ENCODE data around the gene UBB. TPM values are rescaled to one million over a fixed set of nuclear protein-coding genes. Genes with fewer than 3 reads are reported as not detected.

Gene UBB
- total and polyA plus RNA-seq, 9 of the 15 experiments (the other 6 are each of a cell fraction or from before 2014, with no cell fraction given), result 1,069 to 4,143 (median 1,696) TPM

DNA sequence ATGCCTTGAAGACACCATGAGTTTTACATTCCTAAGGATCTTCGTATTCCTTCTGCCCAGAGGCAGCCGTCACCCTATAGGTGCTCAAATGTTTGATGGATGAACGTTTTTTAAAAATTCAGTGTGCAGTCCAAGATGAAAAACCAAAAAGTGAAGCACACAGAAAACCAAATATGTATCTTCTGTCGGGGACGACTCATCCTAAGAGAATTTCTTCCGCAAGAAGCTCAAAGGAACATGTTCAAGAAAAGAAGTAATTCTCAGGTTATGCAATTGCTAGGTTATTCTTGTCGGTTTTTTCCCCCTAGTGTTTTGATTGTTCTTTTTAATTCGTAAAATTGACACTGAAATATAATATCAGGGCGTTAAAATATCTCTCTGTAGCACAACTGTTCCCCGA, 29.1 kb upstream of the UBB start (continued):
- TF ChIP-seq RBM14 (IDR thresholded peaks at IDR 0.05; ENCODE audit: borderline replicate concordance, insufficient read depth, low read depth, low read length), result no peak
- TF ChIP-seq HLTF (IDR thresholded peaks at IDR 0.05), result no peak
- no peak for TF ChIP-seq ZNF316 (IDR thresholded peaks at IDR 0.05)
- TF ChIP-seq ZNF57 (CRISPR knock-in tag; IDR thresholded peaks at IDR 0.05), result no peak
- TF ChIP-seq PURB (CRISPR knock-in tag; IDR thresholded peaks at IDR 0.05; ENCODE audit: low read depth), result no peak

DNA sequence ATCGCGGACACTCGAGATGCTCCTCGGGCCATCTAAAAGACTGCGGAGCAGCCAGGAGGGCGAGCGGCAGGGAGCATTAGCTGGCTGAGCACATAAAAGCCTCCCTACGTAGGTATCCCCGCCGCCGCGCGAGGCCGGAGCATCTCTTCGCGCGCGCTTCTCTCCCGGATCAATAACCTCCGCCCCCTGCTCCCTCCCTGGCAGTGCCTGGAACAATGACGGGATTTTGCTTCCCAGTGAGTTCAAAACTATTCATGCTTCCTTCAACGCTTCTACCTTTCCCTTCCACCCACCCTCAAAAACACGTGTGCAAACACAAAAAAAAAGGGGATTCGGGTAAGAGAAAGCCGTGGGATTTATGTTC, 28.6 kb upstream of the UBB start:
- Histone ChIP-seq H3K79me2 (ENCODE audit: control insufficient read depth, insufficient read depth, low read length) (peaks cover 33% of the 10 kb centered on the region), H3K9me1 (ENCODE audit: control insufficient read depth, insufficient read depth, low read length) (peaks cover 4% of the 10 kb centered on the region), H4K20me1 (replicated peaks; ENCODE audit: control insufficient read depth, insufficient read depth, low read length) (no peaks in the 10 kb centered on the region), H3K9me3 (replicated peaks; ENCODE audit: control insufficient read depth, insufficient read depth, low read depth, low read length) (no peaks in the 10 kb centered on the region), H3K9ac (ENCODE audit: insufficient read depth in 1 of 2, low read depth in 2 of 2, low read length in 2 of 2) (peak overlapping the region; percentile 87 to 93), H3K27ac (ENCODE audit: extremely low read depth, low read depth, low read length) (peak overlapping the region; percentile 90), H2AFZ (ENCODE audit: low read depth, low read length) (peak overlapping the region; percentile 78), H3K36me3 (ENCODE audit: control insufficient read depth, insufficient read depth, low read length) (peaks cover 26% of the 10 kb centered on the region), H3K4me2 (ENCODE audit: insufficient read depth, low read length) (peak overlapping the region; percentile 83), H3K4me3 (peak overlapping the region; percentile 93), H3K27me3 (ENCODE audit: control insufficient read depth in 2 of 2, insufficient read depth in 2 of 2, low read length in 2 of 2) (no peaks in the 10 kb centered on the region), H3K4me1 (replicated peaks in 1 of 2; ENCODE audit: control insufficient read depth in 2 of 2, insufficient read depth in 2 of 2, low read length in 2 of 2) (peaks cover 0 to 15% of the 10 kb centered on the region in 2 experiments; a peak in 4 of 5 replicates)
- 0% methylated on average over 13 of the region's 25 CpGs for WGBS (ENCODE audit: insufficient coverage, low coverage, missing lambda C conversion rate)
- POLR2A ChIA-PET, result interaction anchor here (0.7 to 2.0 kb wide), 5 partner anchors 28 to 86 kb away, joined by 3 to 10 read pairs (median 5); partner anchors contain the start of gene UBB
- in situ Hi-C loops (cut with MboI), result no loop called here
- peak; percentile 71 for ATAC-seq
- DNase-seq (ENCODE audit: extremely low read depth in 1 of 4, low spot score in 3 of 4), result peak; percentile 31 to 62 (median 35)
- BruUV-seq (replicated peaks), result no TSS peak
- CTCF ChIA-PET (ENCODE audit: low intra/inter-chr PET ratio), result no interaction called here
- no peak for FAIRE-seq
- intact Hi-C loops (cut with micrococcal nuclease), result loop anchor here (5.0 kb wide), 1 partner anchor 65 kb away; no protein-coding TSS in a partner anchor
- no peak for TF ChIP-seq EHMT2 (IDR thresholded peaks at IDR 0.05)
- TF ChIP-seq, protein P1, sequence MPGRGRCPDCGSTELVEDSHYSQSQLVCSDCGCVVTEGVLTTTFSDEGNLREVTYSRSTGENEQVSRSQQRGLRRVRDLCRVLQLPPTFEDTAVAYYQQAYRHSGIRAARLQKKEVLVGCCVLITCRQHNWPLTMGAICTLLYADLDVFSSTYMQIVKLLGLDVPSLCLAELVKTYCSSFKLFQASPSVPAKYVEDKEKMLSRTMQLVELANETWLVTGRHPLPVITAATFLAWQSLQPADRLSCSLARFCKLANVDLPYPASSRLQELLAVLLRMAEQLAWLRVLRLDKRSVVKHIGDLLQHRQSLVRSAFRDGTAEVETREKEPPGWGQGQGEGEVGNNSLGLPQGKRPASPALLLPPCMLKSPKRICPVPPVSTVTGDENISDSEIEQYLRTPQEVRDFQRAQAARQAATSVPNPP (IDR thresholded peaks at IDR 0.05; ENCODE audit: borderline replicate concordance, insufficient read depth, insufficient read length), result no peak
- peak; percentile 20; the same call in 1 of the 2 replicates for TF ChIP-seq POLR2A (conservative IDR thresholded peaks at IDR 0.05)
- no peak for TF ChIP-seq ILF3 (IDR thresholded peaks at IDR 0.05; ENCODE audit: borderline replicate concordance)
- no peak for TF ChIP-seq CTBP1 (IDR thresholded peaks at IDR 0.05; ENCODE audit: borderline replicate concordance)
- no peak for TF ChIP-seq LCOR (CRISPR knock-in tag; IDR thresholded peaks at IDR 0.05)
- TF ChIP-seq, protein P2, sequence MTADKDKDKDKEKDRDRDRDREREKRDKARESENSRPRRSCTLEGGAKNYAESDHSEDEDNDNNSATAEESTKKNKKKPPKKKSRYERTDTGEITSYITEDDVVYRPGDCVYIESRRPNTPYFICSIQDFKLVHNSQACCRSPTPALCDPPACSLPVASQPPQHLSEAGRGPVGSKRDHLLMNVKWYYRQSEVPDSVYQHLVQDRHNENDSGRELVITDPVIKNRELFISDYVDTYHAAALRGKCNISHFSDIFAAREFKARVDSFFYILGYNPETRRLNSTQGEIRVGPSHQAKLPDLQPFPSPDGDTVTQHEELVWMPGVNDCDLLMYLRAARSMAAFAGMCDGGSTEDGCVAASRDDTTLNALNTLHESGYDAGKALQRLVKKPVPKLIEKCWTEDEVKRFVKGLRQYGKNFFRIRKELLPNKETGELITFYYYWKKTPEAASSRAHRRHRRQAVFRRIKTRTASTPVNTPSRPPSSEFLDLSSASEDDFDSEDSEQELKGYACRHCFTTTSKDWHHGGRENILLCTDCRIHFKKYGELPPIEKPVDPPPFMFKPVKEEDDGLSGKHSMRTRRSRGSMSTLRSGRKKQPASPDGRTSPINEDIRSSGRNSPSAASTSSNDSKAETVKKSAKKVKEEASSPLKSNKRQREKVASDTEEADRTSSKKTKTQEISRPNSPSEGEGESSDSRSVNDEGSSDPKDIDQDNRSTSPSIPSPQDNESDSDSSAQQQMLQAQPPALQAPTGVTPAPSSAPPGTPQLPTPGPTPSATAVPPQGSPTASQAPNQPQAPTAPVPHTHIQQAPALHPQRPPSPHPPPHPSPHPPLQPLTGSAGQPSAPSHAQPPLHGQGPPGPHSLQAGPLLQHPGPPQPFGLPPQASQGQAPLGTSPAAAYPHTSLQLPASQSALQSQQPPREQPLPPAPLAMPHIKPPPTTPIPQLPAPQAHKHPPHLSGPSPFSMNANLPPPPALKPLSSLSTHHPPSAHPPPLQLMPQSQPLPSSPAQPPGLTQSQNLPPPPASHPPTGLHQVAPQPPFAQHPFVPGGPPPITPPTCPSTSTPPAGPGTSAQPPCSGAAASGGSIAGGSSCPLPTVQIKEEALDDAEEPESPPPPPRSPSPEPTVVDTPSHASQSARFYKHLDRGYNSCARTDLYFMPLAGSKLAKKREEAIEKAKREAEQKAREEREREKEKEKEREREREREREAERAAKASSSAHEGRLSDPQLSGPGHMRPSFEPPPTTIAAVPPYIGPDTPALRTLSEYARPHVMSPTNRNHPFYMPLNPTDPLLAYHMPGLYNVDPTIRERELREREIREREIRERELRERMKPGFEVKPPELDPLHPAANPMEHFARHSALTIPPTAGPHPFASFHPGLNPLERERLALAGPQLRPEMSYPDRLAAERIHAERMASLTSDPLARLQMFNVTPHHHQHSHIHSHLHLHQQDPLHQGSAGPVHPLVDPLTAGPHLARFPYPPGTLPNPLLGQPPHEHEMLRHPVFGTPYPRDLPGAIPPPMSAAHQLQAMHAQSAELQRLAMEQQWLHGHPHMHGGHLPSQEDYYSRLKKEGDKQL (CRISPR knock-in tag; IDR thresholded peaks at IDR 0.05; ENCODE audit: borderline replicate concordance), result no peak
- TF ChIP-seq FOSL1 (tag; conservative IDR thresholded peaks at IDR 0.05), result no peak
- TF ChIP-seq HDAC1 (IDR thresholded peaks at IDR 0.05), result peak in 1 of 2 experiments; percentile 56; a peak in 1 of 4 replicates
- TF ChIP-seq ILK (tag; IDR thresholded peaks at IDR 0.05; ENCODE audit: borderline replicate concordance, low read depth), result no peak
- no peak for TF ChIP-seq ZNF408 (CRISPR knock-in tag; IDR thresholded peaks at IDR 0.05; ENCODE audit: low read depth)
- TF ChIP-seq LARP7 (IDR thresholded peaks at IDR 0.05), result no peak

All from K562 (cell line).